AG04450 (cell line): ENCODE data around the gene PPIF. TPM values are rescaled to one million over a fixed set of nuclear protein-coding genes. Genes with fewer than 3 reads are reported as not detected.

Source experiments
- CTCF ChIA-PET: fragments of 300-600, 350-600 bp; formaldehyde crosslinking; extraction: SDS; loops from one replicate; lab custom pipeline; 2022; ENCODE audit warnings: antibody characterized with exemption, inconsistent platforms; lab: Charles Lee
- POLR2A ChIA-PET: fragments of 350-600 bp; formaldehyde crosslinking; extraction: SDS; loops from one replicate; lab custom pipeline; 2021; ENCODE audit warnings: antibody characterized with exemption, inconsistent platforms; lab: Yijun Ruan, JAX
- DNase-seq: peaks from one replicate; pipeline ENCODE4 v3.0.0-alpha.2; 2011; ENCODE audit warnings: low read depth, low spot score
- H3K27ac ChIP-seq: one replicate; pipeline ENCODE4 v1.5.1; 2012; ENCODE audit warnings: low read depth, low read length, control low read depth
- H3K27me3 ChIP-seq: one replicate; pipeline ENCODE4 v1.6.0; 2012; ENCODE audit warnings: low read length; ENCODE audit not compliant: control insufficient read depth, insufficient read depth
- H3K4me3 ChIP-seq: 2 replicates; pipeline ENCODE4 v1.5.1; 2011; ENCODE audit warnings: mild to moderate bottlenecking, low read depth, low read length, control low read depth
- H3K9me3 ChIP-seq: 2 replicates; pipeline ENCODE4 v1.5.1; 2012; ENCODE audit warnings: low read length; ENCODE audit not compliant: control insufficient read depth, insufficient read depth
- polyA plus RNA-seq: library from polyadenylated mRNA; depleted of rRNA; stranded (reverse); fragments of >200 nt; gene quantifications from 2 replicates; pipeline ENCODE4 v1.2.3, GENCODE V29; 2011
- TF ChIP-seq, protein P1 (sequence below): IDR thresholded peaks from 2 replicates; pipeline ENCODE4 v1.5.1; 2011; ENCODE audit warnings: low read depth, low read length, control low read depth, inconsistent platforms

PPIF gene
- polyA plus RNA-seq, 1 experiment: 68.6 TPM

DNA sequence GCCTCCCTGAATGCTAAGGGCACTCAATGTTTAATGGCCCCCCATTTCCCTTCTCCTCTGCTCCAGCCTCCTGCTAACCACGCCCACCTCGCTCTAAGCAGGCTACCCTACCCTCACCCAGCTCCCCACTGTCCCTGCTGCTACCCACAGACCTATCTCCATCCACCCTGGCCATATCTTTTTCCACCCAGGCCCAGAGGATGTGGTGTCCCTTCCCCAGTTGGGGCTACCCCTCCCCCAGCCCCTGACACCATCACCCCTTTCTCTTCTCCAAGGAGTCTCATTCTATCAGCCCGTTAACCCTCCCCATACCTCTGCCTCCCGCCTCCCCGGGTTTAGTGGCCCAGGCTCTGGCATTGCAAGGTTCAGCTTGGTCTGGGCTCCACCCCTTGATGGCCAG is 28.9 kb upstream of the PPIF start:
- POLR2A ChIA-PET: interaction anchor here (0.7 to 2.1 kb wide), 3 partner anchors 16 to 27 kb away, joined by 3 to 8 read pairs (median 3); no protein-coding TSS in a partner anchor
- H3K27me3 ChIP-seq: no peaks in the 10 kb centered on the region
- no peak for DNase-seq
- H3K9me3 ChIP-seq: peaks cover 9% of the 10 kb centered on the region
- peak overlapping the region; percentile 97 for H3K27ac ChIP-seq
- no peak overlapping the region for H3K4me3 ChIP-seq
- CTCF ChIA-PET: no interaction called here
- TF ChIP-seq, protein P1, sequence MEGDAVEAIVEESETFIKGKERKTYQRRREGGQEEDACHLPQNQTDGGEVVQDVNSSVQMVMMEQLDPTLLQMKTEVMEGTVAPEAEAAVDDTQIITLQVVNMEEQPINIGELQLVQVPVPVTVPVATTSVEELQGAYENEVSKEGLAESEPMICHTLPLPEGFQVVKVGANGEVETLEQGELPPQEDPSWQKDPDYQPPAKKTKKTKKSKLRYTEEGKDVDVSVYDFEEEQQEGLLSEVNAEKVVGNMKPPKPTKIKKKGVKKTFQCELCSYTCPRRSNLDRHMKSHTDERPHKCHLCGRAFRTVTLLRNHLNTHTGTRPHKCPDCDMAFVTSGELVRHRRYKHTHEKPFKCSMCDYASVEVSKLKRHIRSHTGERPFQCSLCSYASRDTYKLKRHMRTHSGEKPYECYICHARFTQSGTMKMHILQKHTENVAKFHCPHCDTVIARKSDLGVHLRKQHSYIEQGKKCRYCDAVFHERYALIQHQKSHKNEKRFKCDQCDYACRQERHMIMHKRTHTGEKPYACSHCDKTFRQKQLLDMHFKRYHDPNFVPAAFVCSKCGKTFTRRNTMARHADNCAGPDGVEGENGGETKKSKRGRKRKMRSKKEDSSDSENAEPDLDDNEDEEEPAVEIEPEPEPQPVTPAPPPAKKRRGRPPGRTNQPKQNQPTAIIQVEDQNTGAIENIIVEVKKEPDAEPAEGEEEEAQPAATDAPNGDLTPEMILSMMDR: no peak

DNA sequence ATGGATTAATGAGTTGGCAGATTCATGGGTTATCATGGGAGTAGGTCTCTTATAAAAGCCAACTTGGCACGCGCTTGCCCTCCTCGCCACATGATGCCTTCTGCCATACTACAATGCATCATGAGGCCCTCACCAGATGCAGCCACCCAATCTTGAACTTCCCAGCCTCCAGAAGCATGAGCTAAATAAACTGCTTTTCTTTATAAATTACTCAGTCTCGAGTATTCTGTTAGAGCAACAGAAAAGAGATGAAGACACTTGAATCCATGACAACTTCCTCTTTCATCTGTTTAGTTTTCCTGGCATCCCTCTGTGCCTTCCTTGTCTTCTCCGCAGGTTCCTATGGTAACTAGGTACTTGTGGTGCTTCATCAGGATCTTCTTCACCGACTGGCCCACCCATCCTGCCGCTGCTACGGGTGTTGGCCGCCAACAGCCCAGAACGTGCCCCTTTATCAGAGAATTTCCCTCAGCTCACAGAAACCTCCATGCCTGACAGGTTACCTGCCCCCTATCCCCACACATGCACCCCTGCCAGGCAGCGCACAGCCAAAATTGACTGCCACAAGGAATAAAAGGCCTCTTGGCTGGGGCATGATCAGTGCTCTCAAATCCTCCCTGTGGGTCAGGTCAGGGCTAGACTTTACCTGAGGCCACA is 28.0 kb upstream of the PPIF start:
- no peaks in the 10 kb centered on the region for H3K27me3 ChIP-seq
- POLR2A ChIA-PET: no interaction called here
- CTCF ChIA-PET: no interaction called here
- H3K4me3 ChIP-seq: no peak overlapping the region
- TF ChIP-seq, protein P1: no peak
- H3K27ac ChIP-seq: peak overlapping the region; percentile 21
- peaks cover 9% of the 10 kb centered on the region for H3K9me3 ChIP-seq
- no peak for DNase-seq

DNA sequence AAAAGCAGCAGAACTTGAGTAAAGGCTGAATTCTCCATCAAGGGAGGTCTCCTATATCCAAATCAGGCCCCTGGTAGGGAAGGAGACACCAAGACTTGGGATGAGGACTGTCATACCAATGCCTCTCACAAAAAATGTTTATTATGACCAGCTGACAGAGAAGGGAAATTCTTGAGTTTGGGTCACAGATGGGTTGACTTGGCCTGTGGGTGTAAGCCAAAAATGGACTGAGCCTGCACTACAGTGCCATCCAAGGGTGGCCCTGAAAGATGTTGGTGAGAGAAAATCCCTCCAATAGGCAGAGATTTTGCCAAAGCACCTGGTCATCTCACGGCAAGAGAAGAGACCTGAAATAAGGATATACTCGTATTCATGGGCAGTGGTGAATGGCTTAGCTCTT is 27.0 kb upstream of the PPIF start:
- DNase-seq: no peak
- CTCF ChIA-PET: no interaction called here

DNA sequence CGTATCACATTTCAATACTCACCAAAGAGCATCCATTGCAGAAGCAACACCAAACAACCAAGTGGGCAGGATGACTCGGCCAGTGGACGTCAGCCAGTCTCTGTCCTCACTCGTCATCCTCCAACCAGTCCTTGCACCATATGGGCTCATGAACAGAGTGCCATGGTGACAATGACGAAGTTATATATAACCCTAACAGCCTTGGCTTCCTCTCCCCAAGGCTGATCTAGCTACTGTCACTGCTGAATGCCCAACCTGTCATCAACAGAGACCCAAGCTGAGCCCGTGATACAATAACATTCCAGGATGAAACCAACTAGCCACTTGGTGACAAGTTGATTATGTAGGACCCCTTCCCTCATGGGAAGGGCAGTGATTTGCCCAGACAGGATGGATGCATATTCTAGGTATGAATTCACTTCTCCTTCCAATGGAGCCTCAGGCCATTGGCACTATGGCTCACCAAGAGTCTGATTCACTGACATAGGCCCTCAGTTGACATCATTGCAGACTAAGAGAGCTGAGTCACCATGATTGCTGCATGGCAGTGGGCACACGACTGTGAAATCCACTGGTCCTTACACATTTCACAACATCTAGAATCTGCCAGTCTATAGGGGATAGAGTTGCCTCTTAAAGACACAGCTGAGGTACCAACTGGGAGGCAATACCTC is 26.3 kb upstream of the PPIF start:
- TF ChIP-seq, protein P1: no peak
- peak; percentile 50 for DNase-seq
- Histone ChIP-seq H3K27me3 (no peaks in the 10 kb centered on the region), H3K9me3 (peaks cover 9% of the 10 kb centered on the region), H3K4me3 (no peak overlapping the region), H3K27ac (no peak overlapping the region)
- POLR2A ChIA-PET: interaction anchor here (0.7 kb wide), 1 partner anchor 27 kb away, joined by 3 read pairs; no protein-coding TSS in a partner anchor
- CTCF ChIA-PET: no interaction called here

More for the DNA sequence above, 27.0 kb upstream of the PPIF start:
- Histone ChIP-seq H3K9me3 (peaks cover 9% of the 10 kb centered on the region), H3K27ac (no peak overlapping the region), H3K27me3 (no peaks in the 10 kb centered on the region), H3K4me3 (no peak overlapping the region)
- POLR2A ChIA-PET: no interaction called here
- TF ChIP-seq, protein P1: no peak

DNA sequence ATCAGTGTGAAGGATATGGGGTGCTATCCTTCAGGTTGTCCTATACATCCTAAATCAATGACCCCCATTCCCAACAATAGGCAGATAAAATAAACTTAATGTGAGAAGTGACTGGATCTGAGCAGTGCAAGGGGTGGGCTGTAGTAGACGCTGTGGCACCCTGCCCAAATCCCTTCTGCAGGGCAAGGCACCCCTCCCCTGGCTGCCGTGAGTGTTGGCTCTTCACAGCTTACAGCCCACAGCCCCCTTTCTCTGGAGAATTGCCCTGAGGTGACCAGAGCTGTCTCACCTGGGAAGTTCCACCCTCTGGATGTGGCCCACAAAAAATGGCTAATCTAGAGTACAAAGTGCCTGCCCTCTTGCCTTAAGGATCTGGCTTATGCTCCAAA is 25.8 kb upstream of the PPIF start:
- ChIA-PET POLR2A (interaction anchor here (0.7 kb wide), 1 partner anchor 26 kb away, joined by 3 read pairs; no protein-coding TSS in a partner anchor), CTCF (no interaction called here)
- no peak overlapping the region for H3K27ac ChIP-seq

More for the DNA sequence above, 25.8 kb upstream of the PPIF start:
- Histone ChIP-seq H3K9me3 (peaks cover 9% of the 10 kb centered on the region), H3K4me3 (no peak overlapping the region), H3K27me3 (no peaks in the 10 kb centered on the region)
- DNase-seq: no peak
- TF ChIP-seq, protein P1: no peak
